ENCODE results near the gene FBXL19.

DNA sequence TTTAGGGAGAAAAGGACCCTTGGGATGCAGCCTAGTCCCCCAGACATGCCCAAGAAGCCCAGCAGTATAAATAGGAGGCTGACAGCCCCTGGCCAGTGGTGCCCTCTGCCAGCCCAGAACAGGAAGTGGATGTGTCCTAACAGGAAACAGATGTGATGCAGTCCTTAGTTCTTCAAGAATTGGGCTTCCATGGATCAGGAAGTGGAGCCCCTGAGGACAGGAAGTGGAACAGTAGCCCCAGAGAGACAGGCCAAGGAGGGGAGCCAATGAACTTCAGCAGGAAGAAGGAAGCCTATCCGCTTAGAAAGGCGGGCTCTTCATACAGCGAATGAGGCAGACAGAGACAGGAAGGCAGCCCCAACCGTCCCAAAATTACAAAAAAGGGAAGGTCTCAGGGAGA lies 19.8 kb upstream of the FBXL19 start:
- TF ChIP-seq, protein P1, sequence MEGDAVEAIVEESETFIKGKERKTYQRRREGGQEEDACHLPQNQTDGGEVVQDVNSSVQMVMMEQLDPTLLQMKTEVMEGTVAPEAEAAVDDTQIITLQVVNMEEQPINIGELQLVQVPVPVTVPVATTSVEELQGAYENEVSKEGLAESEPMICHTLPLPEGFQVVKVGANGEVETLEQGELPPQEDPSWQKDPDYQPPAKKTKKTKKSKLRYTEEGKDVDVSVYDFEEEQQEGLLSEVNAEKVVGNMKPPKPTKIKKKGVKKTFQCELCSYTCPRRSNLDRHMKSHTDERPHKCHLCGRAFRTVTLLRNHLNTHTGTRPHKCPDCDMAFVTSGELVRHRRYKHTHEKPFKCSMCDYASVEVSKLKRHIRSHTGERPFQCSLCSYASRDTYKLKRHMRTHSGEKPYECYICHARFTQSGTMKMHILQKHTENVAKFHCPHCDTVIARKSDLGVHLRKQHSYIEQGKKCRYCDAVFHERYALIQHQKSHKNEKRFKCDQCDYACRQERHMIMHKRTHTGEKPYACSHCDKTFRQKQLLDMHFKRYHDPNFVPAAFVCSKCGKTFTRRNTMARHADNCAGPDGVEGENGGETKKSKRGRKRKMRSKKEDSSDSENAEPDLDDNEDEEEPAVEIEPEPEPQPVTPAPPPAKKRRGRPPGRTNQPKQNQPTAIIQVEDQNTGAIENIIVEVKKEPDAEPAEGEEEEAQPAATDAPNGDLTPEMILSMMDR (IDR thresholded peaks at IDR 0.05; ENCODE audit: control extremely low read depth in 1 of 3, insufficient read depth in 1 of 3, low read depth in 1 of 3, low read length in 3 of 3): no peak
- no peak for TF ChIP-seq RNF2 (IDR thresholded peaks at IDR 0.05; ENCODE audit: borderline replicate concordance, low read depth, low read length, missing control alignments, poor library complexity, severe bottlenecking)
- TF ChIP-seq BCL11A (IDR thresholded peaks at IDR 0.05; ENCODE audit: low read depth in 2 of 2, low read length in 2 of 2): no peak
- TF ChIP-seq NRF1 (IDR thresholded peaks at IDR 0.05; ENCODE audit: low read depth, low read length): no peak
- TF ChIP-seq, protein P2, sequence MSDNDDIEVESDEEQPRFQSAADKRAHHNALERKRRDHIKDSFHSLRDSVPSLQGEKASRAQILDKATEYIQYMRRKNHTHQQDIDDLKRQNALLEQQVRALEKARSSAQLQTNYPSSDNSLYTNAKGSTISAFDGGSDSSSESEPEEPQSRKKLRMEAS (IDR thresholded peaks at IDR 0.05): no peak
- TF ChIP-seq EZH2 (IDR thresholded peaks at IDR 0.05; ENCODE audit: low read depth, low read length, severe bottlenecking): no peak
- TF ChIP-seq, protein P3, sequence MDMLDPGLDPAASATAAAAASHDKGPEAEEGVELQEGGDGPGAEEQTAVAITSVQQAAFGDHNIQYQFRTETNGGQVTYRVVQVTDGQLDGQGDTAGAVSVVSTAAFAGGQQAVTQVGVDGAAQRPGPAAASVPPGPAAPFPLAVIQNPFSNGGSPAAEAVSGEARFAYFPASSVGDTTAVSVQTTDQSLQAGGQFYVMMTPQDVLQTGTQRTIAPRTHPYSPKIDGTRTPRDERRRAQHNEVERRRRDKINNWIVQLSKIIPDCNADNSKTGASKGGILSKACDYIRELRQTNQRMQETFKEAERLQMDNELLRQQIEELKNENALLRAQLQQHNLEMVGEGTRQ (IDR thresholded peaks at IDR 0.05; ENCODE audit: low read length): no peak
